GM12891 (cell line): ENCODE results near the gene OPCML.

ENCODE experiments used
- POLR2A ChIP-seq: IDR thresholded peaks from 2 replicates; pipeline ENCODE4 v1.6.1; 2011; ENCODE audit warnings: low read depth, low read length, control low read depth
- POLR2AphosphoS5 ChIP-seq: IDR thresholded peaks from 2 replicates; pipeline ENCODE4 v1.6.1; 2011; ENCODE audit warnings: low read depth, low read length, control low read depth
- TAF1 ChIP-seq: IDR thresholded peaks from 2 replicates; pipeline ENCODE4 v1.6.1; 2011; ENCODE audit warnings: low read depth, low read length, control low read depth

- TF ChIP-seq TAF1 (no peak), POLR2A (no peak), POLR2AphosphoS5 (no peak)
These were observed 45.1 kb upstream of the OPCML start for GRCh38 chr11:133577403-133577802.
